Hepatocyte (in vitro differentiated cells): ENCODE measurements around the gene HNRNPCL1. TPM values are rescaled to one million over a fixed set of nuclear protein-coding genes. Genes with fewer than 3 reads are reported as not detected.

ENCODE experiments used
- DNase-seq: peaks from one replicate; pipeline ENCODE4 v3.0.0-alpha.2; 2016; ENCODE audit warnings: low spot score
- H2AFZ ChIP-seq: fragments of 200-600 bp; sonication (generic); 2 replicates; pipeline ENCODE4 v1.6.0; 2016; ENCODE audit warnings: antibody characterized with exemption, mild to moderate bottlenecking
- H3K27ac ChIP-seq: fragments of 200-600 bp; sonication (generic); 2 replicates; pipeline ENCODE4 v1.5.1; 2016; ENCODE audit warnings: mild to moderate bottlenecking
- H3K27me3 ChIP-seq: fragments of 200-600 bp; sonication (generic); 2 replicates; pipeline ENCODE4 v1.6.1; 2016
- H3K36me3 ChIP-seq: fragments of 200-600 bp; sonication (generic); replicated peaks from 2 replicates; pipeline ENCODE4 v1.5.1; 2016; ENCODE audit warnings: low read depth; ENCODE audit not compliant: insufficient read depth
- H3K4me1 ChIP-seq: fragments of 200-600 bp; sonication (generic); 2 replicates; pipeline ENCODE4 v1.5.1; 2016; ENCODE audit warnings: mild to moderate bottlenecking, moderate library complexity; ENCODE audit not compliant: insufficient read depth
- H3K4me2 ChIP-seq: fragments of 200-600 bp; sonication (generic); 2 replicates; pipeline ENCODE4 v1.6.0; 2016
- H3K4me3 ChIP-seq: fragments of 200-600 bp; sonication (generic); 2 replicates; pipeline ENCODE4 v1.5.1; 2016; ENCODE audit warnings: mild to moderate bottlenecking
- H3K79me2 ChIP-seq: fragments of 200-600 bp; sonication (generic); 2 replicates; pipeline ENCODE4 v1.6.0; 2017; ENCODE audit warnings: mild to moderate bottlenecking
- H3K9me2 ChIP-seq: fragments of 200-600 bp; sonication (generic); replicated peaks from 2 replicates; pipeline ENCODE4 v1.6.0; 2017; ENCODE audit warnings: mild to moderate bottlenecking; ENCODE audit not compliant: insufficient read depth
- H3K9me3 ChIP-seq: fragments of 200-600 bp; sonication (generic); 2 replicates; pipeline ENCODE4 v1.5.1; 2016; ENCODE audit warnings: low read depth, mild to moderate bottlenecking
- H4K20me1 ChIP-seq: fragments of 200-600 bp; sonication (generic); 2 replicates; pipeline ENCODE4 v1.6.0; 2016; ENCODE audit warnings: mild to moderate bottlenecking; ENCODE audit not compliant: insufficient read depth, poor library complexity, severe bottlenecking
- CTCF ChIP-seq: fragments of 200-600 bp; sonication (generic); IDR thresholded peaks from 2 replicates; pipeline ENCODE4 v1.5.1; 2016; ENCODE audit warnings: antibody characterized with exemption, mild to moderate bottlenecking; ENCODE audit not compliant: poor library complexity
- EZH2 ChIP-seq: fragments of 200-600 bp; sonication (generic); IDR thresholded peaks from 2 replicates; pipeline ENCODE4 v1.6.1; 2016; ENCODE audit warnings: antibody characterized with exemption, mild to moderate bottlenecking, borderline replicate concordance
- EZH2phosphoT487 ChIP-seq: fragments of 200-600 bp; sonication (generic); IDR thresholded peaks from one replicate; pipeline ENCODE4 v1.6.1; 2018; ENCODE audit warnings: antibody characterized with exemption, mild to moderate bottlenecking, low read depth, moderate library complexity; ENCODE audit not compliant: unreplicated experiment, severe bottlenecking
- WGBS: methylation state at CpG from one replicate; pipeline ENCODE4 v1.1.6; 2016; ENCODE audit warnings: low lambda C conversion rate; ENCODE audit errors: missing lambda C conversion rate; 5-methylcytosine and 5-hydroxymethylcytosine counted together
- polyA plus RNA-seq: library from polyadenylated mRNA; unstranded; fragments of >200 nt; fragmentation: Nextera tagmentation; extraction: Ambion mirVana; gene quantifications from 2 replicates; pipeline ENCODE4 v1.2.1, GENCODE V29; 2016
- total RNA-seq: library from RNA; depleted of rRNA; stranded (reverse); fragments of >200 nt; gene quantifications from 2 replicates; pipeline ENCODE4 v1.2.3, GENCODE V29; 2014

The HNRNPCL1 gene
- total and polyA plus RNA-seq, 2 experiments from 2014 or later = not detected

DNA sequence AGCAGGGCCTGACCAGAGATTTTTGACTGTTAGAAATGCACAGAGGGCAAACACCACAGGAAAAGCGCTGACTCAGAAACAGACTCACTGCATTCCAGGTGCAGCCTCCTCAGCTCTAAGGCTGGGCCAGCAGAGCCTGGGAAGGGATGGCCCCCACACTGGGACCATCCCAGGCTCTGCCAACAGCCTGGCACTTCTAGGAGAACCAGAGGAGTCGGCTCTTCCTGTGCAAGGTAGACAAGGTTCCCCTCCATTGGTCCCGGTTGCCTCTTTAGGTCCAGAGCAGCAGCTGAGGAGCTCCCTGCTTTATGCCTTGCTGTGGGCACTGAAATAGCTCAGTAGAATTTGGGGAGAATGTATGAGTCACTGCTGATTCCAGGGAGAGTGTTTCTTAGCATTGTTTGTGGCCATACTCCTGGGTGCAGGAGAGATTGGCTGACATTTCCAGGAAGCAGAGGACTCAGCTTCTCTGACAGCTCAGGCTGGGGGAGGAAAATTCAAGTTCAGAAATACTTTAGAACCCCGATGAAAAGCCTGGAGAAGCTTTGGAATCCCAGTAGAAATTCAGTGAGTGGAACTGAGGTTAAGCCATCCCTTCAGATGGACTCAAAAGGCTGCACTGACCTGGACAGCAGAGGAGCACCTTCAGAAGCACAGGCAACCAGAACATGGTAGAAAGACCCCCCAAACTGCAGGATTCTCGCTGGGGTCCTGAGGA lies 37.7 kb downstream of the HNRNPCL1 start:
- Histone ChIP-seq H3K4me1 (no peaks in the 10 kb centered on the region), H4K20me1 (no peaks in the 10 kb centered on the region), H3K9me2 (no peaks in the 10 kb centered on the region), H3K36me3 (no peaks in the 10 kb centered on the region), H3K79me2 (no peaks in the 10 kb centered on the region), H3K9me3 (no peaks in the 10 kb centered on the region), H3K4me3 (no peak overlapping the region), H2AFZ (no peak overlapping the region), H3K4me2 (no peak overlapping the region), H3K27me3 (no peaks in the 10 kb centered on the region), H3K27ac (no peak overlapping the region)
- TF ChIP-seq CTCF (no peak), EZH2 (no peak), EZH2phosphoT487 (no peak)
- DNase-seq = no peak
- WGBS = 54% methylated on average over 5 of the region's 5 CpGs

GRCh38 chr1:12809933-12810332 lies 38.6 kb downstream of the HNRNPCL1 start:
- Histone ChIP-seq H3K4me2 (no peak overlapping the region), H2AFZ (no peak overlapping the region), H3K9me2 (no peaks in the 10 kb centered on the region), H3K79me2 (no peaks in the 10 kb centered on the region), H3K4me3 (no peak overlapping the region), H3K9me3 (no peaks in the 10 kb centered on the region), H3K36me3 (no peaks in the 10 kb centered on the region), H4K20me1 (no peaks in the 10 kb centered on the region), H3K27ac (no peak overlapping the region), H3K4me1 (no peaks in the 10 kb centered on the region), H3K27me3 (no peaks in the 10 kb centered on the region)
- no peak for TF ChIP-seq CTCF
- no peak for TF ChIP-seq EZH2
- TF ChIP-seq EZH2phosphoT487 = no peak
- WGBS = 88% methylated on average over 1 of the region's 1 CpG
- DNase-seq = no peak

- Histone ChIP-seq H3K4me2 (no peak overlapping the region), H4K20me1 (no peaks in the 10 kb centered on the region), H3K27ac (no peak overlapping the region), H3K27me3 (no peaks in the 10 kb centered on the region), H3K36me3 (no peaks in the 10 kb centered on the region), H2AFZ (no peak overlapping the region), H3K9me2 (no peaks in the 10 kb centered on the region), H3K4me1 (no peaks in the 10 kb centered on the region), H3K79me2 (no peaks in the 10 kb centered on the region), H3K4me3 (no peak overlapping the region), H3K9me3 (no peaks in the 10 kb centered on the region)
- DNase-seq = no peak
- TF ChIP-seq CTCF = no peak
- TF ChIP-seq EZH2phosphoT487 = no peak
- no peak for TF ChIP-seq EZH2
- 69% methylated on average over 2 of the region's 2 CpGs for WGBS
Observed at GRCh38 chr1:12799730-12800129, 48.8 kb downstream of the HNRNPCL1 start.

- Histone ChIP-seq H3K4me2 (no peak overlapping the region), H3K36me3 (no peaks in the 10 kb centered on the region), H3K79me2 (no peaks in the 10 kb centered on the region), H4K20me1 (no peaks in the 10 kb centered on the region), H3K4me1 (no peaks in the 10 kb centered on the region), H3K9me3 (no peaks in the 10 kb centered on the region), H3K27me3 (no peaks in the 10 kb centered on the region), H2AFZ (no peak overlapping the region), H3K9me2 (no peaks in the 10 kb centered on the region), H3K27ac (no peak overlapping the region), H3K4me3 (no peak overlapping the region)
- 62% methylated on average over 4 of the region's 4 CpGs for WGBS
- no peak for DNase-seq
- TF ChIP-seq EZH2 = no peak
- no peak for TF ChIP-seq CTCF
- TF ChIP-seq EZH2phosphoT487 = no peak
Observed at GRCh38 chr1:12798911-12799310, 49.6 kb downstream of the HNRNPCL1 start.
